ENCODE data around the gene REG3G.
"Not testable (repeated sequence)": the region's sequence is repeated elsewhere in the genome, so short reads cannot be mapped to it uniquely, and the experiment has no call there.

The REG3G gene

GRCh38 chr2:79026061-79026460, 559 bp downstream of the REG3G start:
- DNase-seq: no peak

GRCh38 chr2:79039944-79040343, 14.4 kb downstream of the REG3G start:
- DNase-seq: no peak

DNA sequence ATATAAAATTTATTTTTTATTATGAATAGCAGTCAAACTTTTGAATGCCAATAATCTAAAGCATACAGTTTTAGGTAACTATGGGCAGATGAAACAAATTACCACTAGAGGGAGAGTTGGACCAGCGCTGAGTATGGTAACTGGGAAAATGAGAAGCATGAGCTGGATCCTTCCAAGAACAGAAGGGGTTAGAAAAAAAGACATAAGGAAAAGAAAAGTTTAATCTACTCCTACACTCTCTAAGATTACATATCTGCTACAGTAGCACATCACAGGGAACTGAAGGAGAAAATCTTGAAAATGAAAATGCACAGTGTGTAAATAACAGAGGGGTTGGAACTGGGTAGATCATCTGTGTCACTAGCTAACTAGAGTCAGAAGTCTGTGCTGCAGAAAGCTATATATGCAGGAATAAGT, 15.5 kb downstream of the REG3G start:
- no peak for DNase-seq

GRCh38 chr2:79053486-79053885, 28.0 kb downstream of the REG3G start:
- not testable (repeated sequence) for DNase-seq

GRCh38 chr2:79054769-79055168, 29.3 kb downstream of the REG3G start:
- DNase-seq: not testable (repeated sequence)

GRCh38 chr2:79065201-79065600, 39.7 kb downstream of the REG3G start:
- DNase-seq: no peak

DNA sequence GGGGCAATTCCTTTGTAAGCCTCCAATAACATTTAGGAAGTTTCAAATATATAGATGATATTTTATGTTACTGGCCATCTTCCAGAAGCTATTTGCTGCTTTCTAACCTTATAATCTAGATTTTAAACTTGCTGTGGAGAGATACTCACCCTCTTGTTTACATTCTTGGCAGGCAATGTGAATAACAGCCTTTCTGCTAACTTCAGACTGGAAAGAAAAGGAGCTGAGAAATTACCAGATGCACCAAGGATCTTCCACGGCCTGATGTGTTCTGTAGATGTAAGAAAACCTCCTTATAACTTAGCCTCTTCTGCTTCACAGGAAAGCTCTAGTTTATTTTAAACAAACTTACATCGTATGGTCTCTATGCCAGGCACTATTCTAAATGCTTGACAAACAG, 45.6 kb downstream of the REG3G start:
- no peak for DNase-seq

Data from NCI-H2171 treated with DMSO at 0.1 percent for 48 hours (cell line).